ES-I3 (cell line): ENCODE measurements around the gene HSFX2.
"Not testable (repeated sequence)": the region's sequence is repeated elsewhere in the genome, so short reads cannot be mapped to it uniquely, and the experiment has no call there.

Experiments used
- H3K36me3 ChIP-seq: 2 replicates; pipeline ENCODE4 v1.6.1; 2013; ENCODE audit warnings: mild to moderate bottlenecking, low read length, control low read depth, moderate library complexity; ENCODE audit not compliant: insufficient read depth
- H3K4me1 ChIP-seq: 2 replicates; pipeline ENCODE4 v1.6.1; 2013; ENCODE audit warnings: mild to moderate bottlenecking, control low read depth, low read length; ENCODE audit not compliant: insufficient read depth
- H3K9ac ChIP-seq: 2 replicates; pipeline ENCODE4 v1.6.1; 2013; ENCODE audit warnings: low read depth, mild to moderate bottlenecking, low read length, moderate library complexity
- H3K9me3 ChIP-seq: 2 replicates; pipeline ENCODE4 v1.6.1; 2013; ENCODE audit warnings: mild to moderate bottlenecking, low read length, moderate library complexity; ENCODE audit not compliant: control insufficient read depth, insufficient read depth

Gene HSFX2

GRCh38 chrX:149595214-149595613 lies at the start of gene HSFX2:
TSS of gene HSFX2 (minus strand) at chrX:149595314. CDS start at chrX:149594700, 614 bp downstream.
- H3K36me3 ChIP-seq, H3K9me3 ChIP-seq, H3K4me1 ChIP-seq, H3K9ac ChIP-seq: not testable (repeated sequence)

GRCh38 chrX:149643496-149643895 lies 48.4 kb upstream of the HSFX2 start:
- Histone ChIP-seq H3K9ac (no peak overlapping the region), H3K36me3 (no peaks in the 10 kb centered on the region), H3K9me3 (no peaks in the 10 kb centered on the region), H3K4me1 (no peaks in the 10 kb centered on the region)

DNA sequence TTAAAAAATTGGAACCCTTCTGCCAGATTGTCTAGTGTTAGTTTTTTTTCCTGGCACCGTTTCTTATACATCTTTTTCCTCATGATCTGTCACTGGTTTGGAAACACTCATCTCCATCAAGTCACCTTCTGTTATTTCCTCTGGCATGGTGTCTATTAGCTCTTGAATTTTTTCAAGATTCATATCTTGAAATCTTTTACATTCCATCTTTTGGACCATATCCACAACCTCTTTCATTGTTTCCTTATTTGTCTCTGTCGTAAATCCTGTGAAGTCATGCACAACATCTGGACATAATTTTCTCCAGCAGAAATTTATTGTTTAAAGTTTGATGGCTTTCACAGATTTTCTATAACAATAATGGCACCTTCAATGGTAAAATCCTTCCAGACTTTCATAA lies 46.7 kb upstream of the HSFX2 start:
- no peaks in the 10 kb centered on the region for H3K9me3 ChIP-seq

DNA sequence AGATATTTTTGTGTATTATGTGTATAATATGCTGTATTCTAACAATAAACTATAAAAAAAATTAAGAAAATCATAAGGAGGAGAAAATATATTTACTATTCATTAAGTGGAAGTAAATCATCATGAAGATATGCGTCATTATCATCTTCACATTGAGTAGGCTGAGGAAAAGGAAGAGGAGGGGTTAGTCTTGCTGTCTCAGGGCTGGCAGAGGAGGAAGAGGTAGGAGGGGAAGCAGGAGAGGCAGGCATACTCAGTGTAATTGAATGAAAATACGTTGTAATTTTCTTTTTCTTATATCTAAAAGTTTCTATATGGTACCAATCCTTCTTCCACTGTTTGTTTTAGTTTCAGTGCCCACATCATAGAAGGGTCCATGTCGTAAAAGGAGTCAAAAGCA lies 46.3 kb upstream of the HSFX2 start:
- H3K4me1 ChIP-seq, result no peaks in the 10 kb centered on the region
- no peaks in the 10 kb centered on the region for H3K36me3 ChIP-seq
- no peak overlapping the region for H3K9ac ChIP-seq
- H3K9me3 ChIP-seq, result no peaks in the 10 kb centered on the region

More for the DNA sequence above, 46.7 kb upstream of the HSFX2 start:
- Histone ChIP-seq H3K36me3 (no peaks in the 10 kb centered on the region), H3K9ac (no peak overlapping the region), H3K4me1 (no peaks in the 10 kb centered on the region)

GRCh38 chrX:149639568-149639967 lies 44.5 kb upstream of the HSFX2 start:
- Histone ChIP-seq H3K9me3 (no peaks in the 10 kb centered on the region), H3K4me1 (no peaks in the 10 kb centered on the region), H3K9ac (no peak overlapping the region), H3K36me3 (no peaks in the 10 kb centered on the region)

DNA sequence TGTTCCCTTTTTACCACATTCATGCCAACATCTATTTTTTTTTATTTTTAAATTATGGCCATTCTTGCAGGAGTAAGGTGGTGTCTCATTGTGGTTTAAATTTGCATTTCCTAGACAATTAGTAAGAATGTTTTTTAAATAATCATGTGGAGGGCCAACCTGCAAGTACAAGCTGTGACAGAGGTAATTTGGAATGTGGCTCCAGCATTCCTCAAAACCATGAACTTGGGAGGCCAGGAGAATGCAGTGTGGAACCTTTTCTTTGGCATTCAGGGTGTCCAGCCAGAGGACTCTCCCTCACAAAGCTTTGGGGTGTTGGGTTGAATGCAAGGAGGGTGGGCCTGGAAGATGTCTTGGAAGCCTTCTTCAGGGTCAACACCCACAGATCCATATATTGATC lies 43.7 kb upstream of the HSFX2 start:
- Histone ChIP-seq H3K9ac (no peak overlapping the region), H3K4me1 (no peaks in the 10 kb centered on the region), H3K36me3 (no peaks in the 10 kb centered on the region), H3K9me3 (no peaks in the 10 kb centered on the region)

GRCh38 chrX:149633511-149633910 lies 38.4 kb upstream of the HSFX2 start:
- no peaks in the 10 kb centered on the region for H3K9me3 ChIP-seq
- H3K36me3 ChIP-seq, result no peaks in the 10 kb centered on the region
- no peak overlapping the region for H3K9ac ChIP-seq
- no peaks in the 10 kb centered on the region; the same call in 1 of the 2 replicates for H3K4me1 ChIP-seq

DNA sequence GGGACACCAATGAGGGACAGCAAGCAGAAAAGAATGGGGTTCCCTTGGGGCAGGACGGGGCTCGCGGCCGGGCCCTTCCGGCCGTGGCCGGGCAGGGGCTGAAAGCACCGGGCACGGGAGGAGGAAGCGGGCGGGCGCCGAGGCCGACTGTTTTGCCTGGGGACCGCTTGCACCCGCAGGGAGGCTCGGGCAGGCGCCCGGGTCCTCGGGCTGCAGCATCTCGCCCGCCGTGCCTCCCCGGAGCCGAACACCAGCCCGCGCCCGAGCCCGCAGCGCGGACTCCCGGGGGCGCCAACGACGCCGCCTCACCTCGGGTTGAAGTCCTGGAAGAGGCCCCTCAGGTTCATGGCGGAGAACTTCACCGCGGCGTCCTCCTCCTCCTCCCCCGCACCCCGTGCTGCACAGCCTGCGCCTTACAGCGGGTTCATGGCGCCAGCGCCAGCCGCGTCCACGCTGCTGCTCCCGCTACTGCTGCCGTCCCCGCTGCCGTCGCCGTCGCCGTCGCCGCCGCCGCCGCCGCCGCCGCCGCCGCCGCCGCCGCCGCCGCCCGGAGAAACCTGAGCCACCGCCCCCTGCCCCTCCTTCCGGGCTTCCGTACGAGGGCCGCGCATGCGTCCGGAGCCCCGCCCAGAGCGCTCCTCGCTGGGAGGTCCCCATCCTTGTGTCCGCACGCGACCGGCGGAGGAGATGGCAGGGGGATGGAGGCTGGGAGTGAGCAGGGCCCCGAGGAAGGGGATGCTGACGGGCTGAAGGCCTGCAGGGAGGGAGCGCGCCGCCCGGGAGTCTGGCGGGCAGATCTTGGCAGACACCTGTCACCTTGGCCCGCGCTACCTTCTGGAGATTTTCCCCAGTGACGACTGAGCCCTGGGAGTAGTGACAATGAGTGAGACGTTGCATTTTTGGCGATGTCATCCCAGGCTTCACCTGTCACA lies 36.4 kb upstream of the HSFX2 start, which contains the start of gene TMEM185A:
TMEM185A (minus strand) TSS at position 559 of the 932 bp plus-strand sequence; CDS start at position 347, 212 bp downstream.
- Histone ChIP-seq H3K9me3 (no peaks in the 10 kb centered on the region), H3K36me3 (no peaks in the 10 kb centered on the region), H3K9ac (peak within 1 kb of the TSS; percentile 71), H3K4me1 (no peaks in the 10 kb centered on the region; the same call in 1 of the 2 replicates)

GRCh38 chrX:149630681-149631233 lies 35.6 kb upstream of the HSFX2 start:
- H3K9me3 ChIP-seq, result no peaks in the 10 kb centered on the region
- H3K9ac ChIP-seq, result peak overlapping the region; percentile 71
- H3K4me1 ChIP-seq, result no peaks in the 10 kb centered on the region; the same call in 1 of the 2 replicates
- H3K36me3 ChIP-seq, result no peaks in the 10 kb centered on the region

DNA sequence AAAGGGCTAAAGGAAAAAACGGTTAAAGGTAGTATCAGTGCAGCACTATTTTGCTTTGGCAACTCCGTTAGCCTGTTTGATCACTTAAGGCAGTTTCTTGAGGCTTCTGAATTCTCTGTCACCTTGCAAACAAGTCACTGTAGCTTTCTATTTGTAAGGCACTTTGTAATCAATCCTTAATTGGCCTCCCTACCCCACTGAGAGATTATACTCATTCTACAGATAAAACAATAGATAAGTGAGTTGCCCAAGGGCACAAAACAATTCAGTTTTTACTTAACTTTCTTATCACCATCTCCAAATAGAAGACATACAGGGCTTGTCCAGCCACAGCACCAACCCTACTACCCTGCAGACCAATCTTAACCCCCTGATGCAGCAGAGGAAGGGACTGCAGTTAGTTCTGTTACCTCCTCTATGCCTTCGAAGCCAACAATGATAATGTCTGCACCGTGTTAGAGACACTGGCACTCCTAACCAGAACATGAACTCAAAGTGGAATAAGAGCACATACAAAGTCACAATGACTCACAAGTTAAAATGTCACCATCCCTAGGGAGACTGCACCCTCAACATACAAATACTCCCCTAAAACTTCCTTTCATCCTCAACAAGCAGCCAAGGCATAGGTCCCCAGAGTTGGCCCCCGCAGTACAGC lies 34.7 kb upstream of the HSFX2 start:
- H3K36me3 ChIP-seq, result no peaks in the 10 kb centered on the region
- H3K9ac ChIP-seq, result no peak overlapping the region; the same call in 1 of the 2 replicates
- no peaks in the 10 kb centered on the region for H3K9me3 ChIP-seq
- H3K4me1 ChIP-seq, result no peaks in the 10 kb centered on the region; the same call in 1 of the 2 replicates

GRCh38 chrX:149628768-149629167 lies 33.7 kb upstream of the HSFX2 start:
- Histone ChIP-seq H3K9me3 (no peaks in the 10 kb centered on the region), H3K9ac (no peak overlapping the region), H3K4me1 (no peaks in the 10 kb centered on the region; the same call in 1 of the 2 replicates), H3K36me3 (no peaks in the 10 kb centered on the region)

DNA sequence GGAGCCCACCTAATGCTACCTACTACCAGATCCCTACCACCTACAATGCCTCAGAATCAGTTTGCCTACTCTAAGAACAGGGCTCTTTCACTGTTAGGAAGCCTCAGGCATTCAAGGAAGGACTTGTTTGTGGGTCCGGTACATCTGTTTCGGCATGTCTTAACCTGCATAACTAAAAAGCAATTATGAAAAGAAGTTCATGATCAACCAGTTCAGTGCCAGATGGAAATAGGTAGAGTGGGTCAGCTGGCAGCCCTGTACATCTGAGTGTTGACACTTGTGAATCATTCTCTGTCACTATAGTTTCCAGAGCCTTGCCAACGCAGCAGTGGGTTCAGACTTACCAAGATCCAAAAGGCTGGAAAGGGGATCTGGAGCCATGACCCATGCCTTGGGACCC lies 33.2 kb upstream of the HSFX2 start:
- Histone ChIP-seq H3K36me3 (no peaks in the 10 kb centered on the region), H3K9ac (no peak overlapping the region), H3K9me3 (no peaks in the 10 kb centered on the region), H3K4me1 (no peaks in the 10 kb centered on the region; the same call in 1 of the 2 replicates)

GRCh38 chrX:149626829-149627228 lies 31.7 kb upstream of the HSFX2 start:
- H3K36me3 ChIP-seq, H3K9ac ChIP-seq, H3K9me3 ChIP-seq, H3K4me1 ChIP-seq: not testable (repeated sequence)

- not testable (repeated sequence) for H3K4me1 ChIP-seq, H3K36me3 ChIP-seq, H3K9me3 ChIP-seq, H3K9ac ChIP-seq
These were observed 24.5 kb upstream of the HSFX2 start for GRCh38 chrX:149619662-149620061.
